H1 (cell line): ENCODE results near the gene GNAT2. TPM values are rescaled to one million over a fixed set of nuclear protein-coding genes. Genes with fewer than 3 reads are reported as not detected.
A peak's percentile ranks its signal among the peaks of the same experiment; 100 is the strongest.

Experiments used
- CTCF ChIA-PET: fragments of 300-600 bp; sonication (Branson Sonifier 250); formaldehyde crosslinking; loops from one replicate; lab custom pipeline; 2021; ENCODE audit not compliant: partially characterized antibody; lab: Charles Lee
- POLR2A ChIA-PET: fragments of 300-600 bp; sonication (Branson Sonifier 250); formaldehyde crosslinking; loops from one replicate; lab custom pipeline; 2021; ENCODE audit warnings: inconsistent platforms; ENCODE audit not compliant: partially characterized antibody; lab: Charles Lee
- DNase-seq, 2 experiments: peaks; one replicate each; pipeline versions ENCODE4 v3.0.0 to v3.0.0-alpha.2; 2010 to 2022; ENCODE audit warnings: low spot score in 2 of 2, low read depth in 1 of 2, mixed read lengths in 1 of 2
- FAIRE-seq: peaks from 2 replicates; lab custom pipeline; 2011; peaks lifted over from hg19 to GRCh38; lab: Jason Lieb, UNC
- H2AFZ ChIP-seq: 2 replicates; pipeline ENCODE4 v1.8.1; 2012; ENCODE audit warnings: low read length, inconsistent platforms
- H2AK5ac ChIP-seq: 2 replicates; pipeline ENCODE4 v1.6.1; 2013; ENCODE audit warnings: low read depth, low read length
- H2BK120ac ChIP-seq: replicated peaks from 2 replicates; pipeline ENCODE3; 2013; ENCODE audit warnings: low read depth, low read length, inconsistent platforms
- H2BK12ac ChIP-seq: 2 replicates; pipeline ENCODE4 v1.6.1; 2013; ENCODE audit warnings: low read depth, low read length
- H2BK15ac ChIP-seq: 2 replicates; pipeline ENCODE4 v1.6.1; 2013; ENCODE audit warnings: low read length
- H2BK20ac ChIP-seq: 2 replicates; pipeline ENCODE4 v1.6.1; 2013; ENCODE audit warnings: low read length
- H2BK5ac ChIP-seq: 2 replicates; pipeline ENCODE4 v1.6.1; 2013; ENCODE audit warnings: low read depth, low read length
- H3K14ac ChIP-seq: 2 replicates; pipeline ENCODE4 v1.6.1; 2013; ENCODE audit warnings: inconsistent platforms; ENCODE audit not compliant: insufficient read length
- H3K18ac ChIP-seq: 2 replicates; pipeline ENCODE4 v1.6.1; 2013; ENCODE audit warnings: low read length; ENCODE audit errors: extremely low read depth
- H3K23ac ChIP-seq: 2 replicates; pipeline ENCODE4 v1.6.1; 2013; ENCODE audit warnings: inconsistent platforms; ENCODE audit not compliant: insufficient read length
- H3K23me2 ChIP-seq: 2 replicates; pipeline ENCODE4 v1.6.1; 2013; ENCODE audit warnings: low read depth, low read length
- H3K27ac ChIP-seq: 2 replicates; pipeline ENCODE4 v1.6.1; 2011; ENCODE audit warnings: low read depth, low read length, inconsistent platforms
- H3K27me3 ChIP-seq, 4 experiments: replicated peaks in 1 of 4; 1 replicate in 1 of 4; 2 replicates in 3 of 4; pipeline versions ENCODE4 v1.6.1 to v1.8.1; 2011 to 2013; ENCODE audit warnings: low read length in 3 of 4, mild to moderate bottlenecking in 3 of 4, inconsistent platforms in 2 of 4, mixed read lengths in 2 of 4, moderate library complexity in 1 of 4; ENCODE audit not compliant: control insufficient read depth in 3 of 4, insufficient read depth in 3 of 4; ENCODE audit errors: extremely low read depth in 1 of 4
- H3K36me3 ChIP-seq, 4 experiments: 2 replicates each; pipeline versions ENCODE4 v1.6.1 to v1.8.1; 2011 to 2013; ENCODE audit warnings: mild to moderate bottlenecking in 4 of 4, low read length in 3 of 4, moderate library complexity in 2 of 4, control low read depth in 1 of 4, inconsistent platforms in 1 of 4; ENCODE audit not compliant: insufficient read depth in 4 of 4, control insufficient read depth in 2 of 4
- H3K4ac ChIP-seq: replicated peaks from 2 replicates; pipeline ENCODE3; 2013; ENCODE audit warnings: low read length, low read depth, mixed read lengths, inconsistent platforms; ENCODE audit not compliant: insufficient read length
- H3K4me1 ChIP-seq, 4 experiments: replicated peaks in 1 of 4; 1 replicate in 1 of 4; 2 replicates in 3 of 4; pipeline versions ENCODE4 v1.6.1 to v1.8.1; 2011 to 2013; ENCODE audit warnings: low read length in 3 of 4, inconsistent platforms in 2 of 4, mixed read lengths in 1 of 4; ENCODE audit not compliant: insufficient read depth in 4 of 4, control insufficient read depth in 3 of 4
- H3K4me2 ChIP-seq, 2 experiments: 2 replicates each; pipeline versions ENCODE4 v1.6.1 to v1.8.1; 2011 to 2013; ENCODE audit warnings: low read depth in 2 of 2, low read length in 2 of 2, control low read depth in 1 of 2, inconsistent platforms in 1 of 2, mild to moderate bottlenecking in 1 of 2; ENCODE audit not compliant: insufficient read depth in 1 of 2
- H3K4me3 ChIP-seq, 4 experiments: fragments of 200-600, 300-600 bp in 1 of 4; sonication (generic), shearing (Covaris generic), sonication (Bioruptor Twin) in 1 of 4; 2 replicates each; pipeline versions ENCODE4 v1.5.1 to v1.8.1; 2011 to 2016; ENCODE audit warnings: low read length in 4 of 4, low read depth in 3 of 4, control low read depth in 2 of 4, inconsistent platforms in 2 of 4, mild to moderate bottlenecking in 2 of 4, mixed read lengths in 1 of 4, moderate library complexity in 1 of 4; ENCODE audit not compliant: insufficient read depth in 2 of 4; ENCODE audit errors: extremely low read depth in 1 of 4
- H3K56ac ChIP-seq: replicated peaks from 2 replicates; pipeline ENCODE3; 2013; ENCODE audit warnings: low read depth, mild to moderate bottlenecking, mixed read lengths, low read length, inconsistent platforms; ENCODE audit not compliant: insufficient read length
- H3K79me1 ChIP-seq: 2 replicates; pipeline ENCODE4 v1.6.1; 2013; ENCODE audit warnings: low read depth, low read length, control low read depth
- H3K79me2 ChIP-seq, 2 experiments: 2 replicates each; pipeline versions ENCODE4 v1.6.1 to v1.8.1; 2012 to 2013; ENCODE audit warnings: low read length in 2 of 2, mild to moderate bottlenecking in 2 of 2, inconsistent platforms in 1 of 2; ENCODE audit not compliant: insufficient read depth in 2 of 2, control insufficient read depth in 1 of 2
- H3K9ac ChIP-seq, 4 experiments: replicated peaks in 1 of 4; 1 replicate in 1 of 4; 2 replicates in 3 of 4; pipeline versions ENCODE4 v1.6.1 to v1.8.1; 2011 to 2013; ENCODE audit warnings: low read depth in 3 of 4, low read length in 3 of 4, control low read depth in 2 of 4, mild to moderate bottlenecking in 2 of 4, moderate library complexity in 2 of 4, inconsistent platforms in 1 of 4; ENCODE audit errors: extremely low read depth in 1 of 4
- H3K9me3 ChIP-seq, 2 experiments: 2 replicates each; pipeline versions ENCODE4 v1.6.1 to v1.8.1; 2012 to 2013; ENCODE audit warnings: mild to moderate bottlenecking in 2 of 2, moderate library complexity in 2 of 2, control low read depth in 1 of 2, inconsistent platforms in 1 of 2, low read depth in 1 of 2, low read length in 1 of 2, mixed read lengths in 1 of 2; ENCODE audit not compliant: insufficient read depth in 2 of 2
- H4K20me1 ChIP-seq, 2 experiments: replicated peaks in 1 of 2; 2 replicates each; pipeline versions ENCODE3 to v1.8.1; 2011 to 2013; ENCODE audit warnings: inconsistent platforms in 2 of 2, low read length in 2 of 2, mild to moderate bottlenecking in 1 of 2; ENCODE audit not compliant: insufficient read depth in 2 of 2, control insufficient read depth in 1 of 2
- H4K5ac ChIP-seq: 2 replicates; pipeline ENCODE4 v1.6.1; 2013; ENCODE audit warnings: low read length, low read depth, mixed read lengths, inconsistent platforms; ENCODE audit not compliant: insufficient read length
- H4K8ac ChIP-seq: 2 replicates; pipeline ENCODE4 v1.8.0; 2013; ENCODE audit warnings: mild to moderate bottlenecking, moderate library complexity, low read length, inconsistent platforms; ENCODE audit not compliant: insufficient read depth; ENCODE audit errors: extremely low read depth
- H4K91ac ChIP-seq: replicated peaks from 2 replicates; pipeline ENCODE3; 2013; ENCODE audit warnings: low read length, mixed read lengths, inconsistent platforms; ENCODE audit not compliant: insufficient read length
- BCL11A ChIP-seq, 2 experiments: IDR thresholded peaks; one replicate each; pipeline ENCODE4 v1.6.1; 2011; ENCODE audit warnings: low read depth in 2 of 2, low read length in 2 of 2, mild to moderate bottlenecking in 2 of 2
- EP300 ChIP-seq, 2 experiments: IDR thresholded peaks; 1 replicate in 1 of 2; 2 replicates in 1 of 2; pipeline ENCODE4 v1.6.1; 2011 to 2012; ENCODE audit warnings: low read depth in 2 of 2, low read length in 2 of 2, mild to moderate bottlenecking in 2 of 2, borderline replicate concordance in 1 of 2, inconsistent platforms in 1 of 2, moderate library complexity in 1 of 2
- FOSL1 ChIP-seq: IDR thresholded peaks from 2 replicates; pipeline ENCODE4 v1.6.1; 2011; ENCODE audit warnings: mild to moderate bottlenecking, low read depth, low read length, moderate library complexity; ENCODE audit not compliant: insufficient read depth
- KDM1A ChIP-seq: fragments of 200-600, 300-600 bp; sonication (generic); IDR thresholded peaks from 2 replicates; pipeline ENCODE4 v1.7.1; 2016; ENCODE audit warnings: mild to moderate bottlenecking, low read length, borderline replicate concordance
- SRF ChIP-seq: IDR thresholded peaks from 2 replicates; pipeline ENCODE4 v1.6.1; 2011; ENCODE audit warnings: mild to moderate bottlenecking, low read depth, low read length, moderate library complexity
- SUZ12 ChIP-seq: fragments of 200-600 bp; sonication (generic); IDR thresholded peaks from 2 replicates; pipeline ENCODE4 v1.6.1; 2012; ENCODE audit warnings: mild to moderate bottlenecking, inconsistent platforms, low read length, moderate library complexity, mixed read lengths
- TAF1 ChIP-seq: IDR thresholded peaks from 2 replicates; pipeline ENCODE4 v1.6.1; 2011; ENCODE audit warnings: mild to moderate bottlenecking, low read depth, low read length
- WGBS, 2 experiments: shearing (Covaris generic) in 1 of 2; methylation state at CpG; one replicate each; pipeline versions ENCODE4 v1.1.6 to v1.1.7; 2013 to 2015; ENCODE audit warnings: low lambda C conversion rate in 2 of 2, mixed read lengths in 2 of 2, inconsistent platforms in 1 of 2, low coverage in 1 of 2, missing lambda C conversion rate in 1 of 2; ENCODE audit not compliant: insufficient replicate concordance in 2 of 2, insufficient coverage in 1 of 2, insufficient read length in 1 of 2; ENCODE audit errors: extremely low coverage in 1 of 2, missing lambda C conversion rate in 1 of 2; 5-methylcytosine and 5-hydroxymethylcytosine counted together
- polyA plus RNA-seq, 7 experiments: library from polyadenylated mRNA; depleted of rRNA in 3 of 7; stranded (reverse) in 5 of 7; unstranded in 2 of 7; fragments of >200 nt in 5 of 7; fragments of 200-250 nt in 2 of 7; gene quantifications; 1 replicate in 5 of 7; 2 replicates in 1 of 7; 4 replicates in 1 of 7; pipeline versions ENCODE4 v1.2.1 to v1.2.3, GENCODE V29; 2011 to 2013; ENCODE audit warnings: missing spikeins in 2 of 7, mixed read lengths in 2 of 7
- total RNA-seq: library from RNA; stranded (reverse); fragmentation: NEBNext Ultra II Directional; extraction: Animal tissue kit (Norgen Biotek cat#: 25700); gene quantifications from 2 replicates; pipeline ENCODE4 v1.2.1, GENCODE V29; 2021

GNAT2 gene
- total and polyA plus RNA-seq, 2 of the 8 experiments (the other 6 are each of a cell fraction or from before 2014, with no cell fraction given), result 0.05 TPM; not detected in 1

DNA sequence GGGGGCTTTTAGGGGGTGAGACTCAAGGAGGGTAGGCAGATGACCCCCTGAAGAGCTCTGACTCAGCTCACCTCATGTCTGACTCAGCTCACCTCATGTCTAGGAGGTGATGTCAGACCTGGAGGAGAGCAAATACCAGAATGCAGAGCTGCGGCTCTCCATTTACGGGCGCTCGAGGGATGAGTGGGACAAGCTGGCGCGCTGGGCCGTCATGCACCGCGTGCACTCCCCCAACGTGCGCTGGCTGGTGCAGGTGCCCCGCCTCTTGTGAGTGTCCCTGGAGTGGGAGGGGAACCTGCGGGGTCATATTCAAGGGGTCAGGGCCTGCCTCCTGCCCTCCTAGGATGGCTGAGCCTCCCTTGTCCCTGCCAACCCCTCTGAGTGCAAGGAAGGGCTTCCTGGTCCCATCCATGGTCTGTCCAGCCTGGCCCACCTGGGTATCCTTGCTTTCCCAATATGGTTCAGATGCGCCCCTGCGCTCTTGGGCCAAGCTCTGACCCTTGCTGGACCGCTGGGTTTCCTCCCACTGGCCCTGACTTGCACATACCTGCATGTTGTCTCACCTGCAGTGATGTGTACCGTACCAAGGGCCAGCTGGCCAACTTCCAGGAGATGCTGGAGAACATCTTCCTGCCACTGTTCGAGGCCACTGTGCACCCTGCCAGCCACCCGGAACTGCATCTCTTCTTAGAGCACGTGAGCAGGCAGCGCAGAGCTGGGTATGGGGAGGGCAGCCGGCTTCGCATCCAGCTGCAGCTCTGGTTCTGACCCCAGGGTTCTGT lies 9.3 kb upstream of the GNAT2 start:
- Histone ChIP-seq H3K14ac (no peak overlapping the region), H3K4me2 (no peak overlapping the region), H2AK5ac (no peak overlapping the region), H4K20me1 (peaks cover 2 to 19% of the 10 kb centered on the region in 2 experiments), H3K4me1 (peaks cover 0 to 4% (median 0%) of the 10 kb centered on the region in 4 experiments; a peak in 3 of 7 replicates), H2AFZ (no peak overlapping the region), H4K8ac (no peak overlapping the region; the same call in 1 of the 2 replicates), H3K36me3 (peaks cover 17 to 27% (median 24%) of the 10 kb centered on the region in 4 experiments), H3K4ac (no peak overlapping the region), H3K18ac (no peak overlapping the region), H3K79me1 (0 out of 2 replicates have a peak, but pooled peaks cover 3% of the 10 kb centered on the region), H3K9me3 (no peaks in the 10 kb centered on the region), H3K4me3 (no peak overlapping the region)
- CTCF ChIA-PET, result interaction anchor here (0.5 to 10.4 kb wide), 15 partner anchors 11 to 381 kb away, joined by 3 to 73 read pairs (median 4); partner anchors contain the start of gene GNAI3
- no peak for TF ChIP-seq SUZ12
- no peak for TF ChIP-seq TAF1
- TF ChIP-seq SRF, result no peak
- no peak for TF ChIP-seq KDM1A
- no peak for TF ChIP-seq EP300 (IDR thresholded peaks at IDR 0.05; ENCODE audit: borderline replicate concordance in 1 of 2, low read depth in 2 of 2, low read length in 2 of 2)
- TF ChIP-seq BCL11A (IDR thresholded peaks at IDR 0.05; ENCODE audit: low read depth in 2 of 2, low read length in 2 of 2), result no peak
- no peak for TF ChIP-seq FOSL1
- TF ChIP-seq, all 59 proteins: peak for 0
- Histone ChIP-seq H3K79me2 (peaks cover 0 to 9% of the 10 kb centered on the region in 2 experiments; a peak in 1 of 4 replicates), H3K27ac (no peak overlapping the region), H2BK12ac (no peak overlapping the region), H3K23ac (no peak overlapping the region), H2BK15ac (no peak overlapping the region), H3K9ac (no peak overlapping the region), H3K56ac (no peak overlapping the region), H3K23me2 (no peaks in the 10 kb centered on the region), H2BK120ac (no peak overlapping the region), H2BK5ac (no peak overlapping the region; the same call in 1 of the 2 replicates), H2BK20ac (no peak overlapping the region), H3K27me3 (no peaks in the 10 kb centered on the region), H4K5ac (no peak overlapping the region), H4K91ac (no peak overlapping the region)
- peak in 1 of 2 experiments; percentile 37 for DNase-seq
- FAIRE-seq, result no peak
- WGBS, 2 experiments, result 91% methylated on average over 23 of the region's 23 CpGs; no CpG with 5 or more reads in 1 of the 2 experiments
- POLR2A ChIA-PET, result no interaction called here
